Measurements from ENCODE around the gene BTBD9.
"Not testable (repeated sequence)": the region's sequence is repeated elsewhere in the genome, so short reads cannot be mapped to it uniquely, and the experiment has no call there.

DNA sequence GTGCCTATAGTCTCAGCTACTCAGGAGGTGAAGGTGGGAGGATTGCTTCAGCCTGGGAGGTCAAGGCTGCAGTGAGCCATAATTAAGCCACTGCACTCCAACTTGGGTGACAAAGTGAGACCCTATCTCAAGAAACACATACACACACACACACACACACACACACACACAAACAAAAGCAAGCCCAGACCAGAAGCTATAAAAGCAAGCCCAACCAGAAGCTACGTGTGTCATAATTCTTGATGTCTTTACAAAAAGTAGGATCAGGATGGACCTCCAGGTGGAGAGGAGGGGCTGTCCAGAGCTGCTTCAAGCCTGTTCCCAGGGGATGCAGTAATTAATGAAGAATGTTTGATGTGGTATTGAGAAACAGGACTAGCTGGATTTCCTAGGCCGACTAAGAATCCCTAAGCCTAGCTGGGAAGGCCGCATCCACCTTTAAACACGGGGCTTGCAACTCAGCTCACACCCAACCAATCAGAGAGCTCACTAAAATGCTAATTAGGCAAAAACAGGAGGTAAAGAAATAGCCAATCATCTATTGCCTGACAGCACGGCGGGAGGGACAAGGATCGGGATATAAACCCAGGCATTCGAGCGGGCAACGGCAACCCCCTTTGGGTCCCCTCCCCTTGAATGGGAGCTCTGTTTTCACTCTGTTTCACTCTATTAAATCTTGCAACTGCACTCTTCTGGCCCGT, 213.8 kb downstream of the BTBD9 start:
- TF ChIP-seq, protein P1, sequence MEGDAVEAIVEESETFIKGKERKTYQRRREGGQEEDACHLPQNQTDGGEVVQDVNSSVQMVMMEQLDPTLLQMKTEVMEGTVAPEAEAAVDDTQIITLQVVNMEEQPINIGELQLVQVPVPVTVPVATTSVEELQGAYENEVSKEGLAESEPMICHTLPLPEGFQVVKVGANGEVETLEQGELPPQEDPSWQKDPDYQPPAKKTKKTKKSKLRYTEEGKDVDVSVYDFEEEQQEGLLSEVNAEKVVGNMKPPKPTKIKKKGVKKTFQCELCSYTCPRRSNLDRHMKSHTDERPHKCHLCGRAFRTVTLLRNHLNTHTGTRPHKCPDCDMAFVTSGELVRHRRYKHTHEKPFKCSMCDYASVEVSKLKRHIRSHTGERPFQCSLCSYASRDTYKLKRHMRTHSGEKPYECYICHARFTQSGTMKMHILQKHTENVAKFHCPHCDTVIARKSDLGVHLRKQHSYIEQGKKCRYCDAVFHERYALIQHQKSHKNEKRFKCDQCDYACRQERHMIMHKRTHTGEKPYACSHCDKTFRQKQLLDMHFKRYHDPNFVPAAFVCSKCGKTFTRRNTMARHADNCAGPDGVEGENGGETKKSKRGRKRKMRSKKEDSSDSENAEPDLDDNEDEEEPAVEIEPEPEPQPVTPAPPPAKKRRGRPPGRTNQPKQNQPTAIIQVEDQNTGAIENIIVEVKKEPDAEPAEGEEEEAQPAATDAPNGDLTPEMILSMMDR (IDR thresholded peaks at IDR 0.05) = not testable (repeated sequence)
- TF ChIP-seq POLR2A (IDR thresholded peaks at IDR 0.05); POLR2AphosphoS5 (IDR thresholded peaks at IDR 0.05); EP300 (IDR thresholded peaks at IDR 0.05; ENCODE audit: low read depth): not testable (repeated sequence)

Measured in transverse colon (tissue), 4 donors.